K562 treated with DMSO at 1 percent for 12 hours (cell line): ENCODE measurements around the gene TROAP. TPM values are rescaled to one million over a fixed set of nuclear protein-coding genes. Genes with fewer than 3 reads are reported as not detected.

Experiments used
- total RNA-seq: library from RNA; unstranded; fragments of 300-600 nt; gene quantifications from 2 replicates; pipeline ENCODE4 v1.2.3, GENCODE V29; 2022; ENCODE audit not compliant: insufficient read depth

The TROAP gene, protein sequence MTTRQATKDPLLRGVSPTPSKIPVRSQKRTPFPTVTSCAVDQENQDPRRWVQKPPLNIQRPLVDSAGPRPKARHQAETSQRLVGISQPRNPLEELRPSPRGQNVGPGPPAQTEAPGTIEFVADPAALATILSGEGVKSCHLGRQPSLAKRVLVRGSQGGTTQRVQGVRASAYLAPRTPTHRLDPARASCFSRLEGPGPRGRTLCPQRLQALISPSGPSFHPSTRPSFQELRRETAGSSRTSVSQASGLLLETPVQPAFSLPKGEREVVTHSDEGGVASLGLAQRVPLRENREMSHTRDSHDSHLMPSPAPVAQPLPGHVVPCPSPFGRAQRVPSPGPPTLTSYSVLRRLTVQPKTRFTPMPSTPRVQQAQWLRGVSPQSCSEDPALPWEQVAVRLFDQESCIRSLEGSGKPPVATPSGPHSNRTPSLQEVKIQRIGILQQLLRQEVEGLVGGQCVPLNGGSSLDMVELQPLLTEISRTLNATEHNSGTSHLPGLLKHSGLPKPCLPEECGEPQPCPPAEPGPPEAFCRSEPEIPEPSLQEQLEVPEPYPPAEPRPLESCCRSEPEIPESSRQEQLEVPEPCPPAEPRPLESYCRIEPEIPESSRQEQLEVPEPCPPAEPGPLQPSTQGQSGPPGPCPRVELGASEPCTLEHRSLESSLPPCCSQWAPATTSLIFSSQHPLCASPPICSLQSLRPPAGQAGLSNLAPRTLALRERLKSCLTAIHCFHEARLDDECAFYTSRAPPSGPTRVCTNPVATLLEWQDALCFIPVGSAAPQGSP
- 38.7 and 76.7 TPM in 2 replicates for total RNA-seq

DNA sequence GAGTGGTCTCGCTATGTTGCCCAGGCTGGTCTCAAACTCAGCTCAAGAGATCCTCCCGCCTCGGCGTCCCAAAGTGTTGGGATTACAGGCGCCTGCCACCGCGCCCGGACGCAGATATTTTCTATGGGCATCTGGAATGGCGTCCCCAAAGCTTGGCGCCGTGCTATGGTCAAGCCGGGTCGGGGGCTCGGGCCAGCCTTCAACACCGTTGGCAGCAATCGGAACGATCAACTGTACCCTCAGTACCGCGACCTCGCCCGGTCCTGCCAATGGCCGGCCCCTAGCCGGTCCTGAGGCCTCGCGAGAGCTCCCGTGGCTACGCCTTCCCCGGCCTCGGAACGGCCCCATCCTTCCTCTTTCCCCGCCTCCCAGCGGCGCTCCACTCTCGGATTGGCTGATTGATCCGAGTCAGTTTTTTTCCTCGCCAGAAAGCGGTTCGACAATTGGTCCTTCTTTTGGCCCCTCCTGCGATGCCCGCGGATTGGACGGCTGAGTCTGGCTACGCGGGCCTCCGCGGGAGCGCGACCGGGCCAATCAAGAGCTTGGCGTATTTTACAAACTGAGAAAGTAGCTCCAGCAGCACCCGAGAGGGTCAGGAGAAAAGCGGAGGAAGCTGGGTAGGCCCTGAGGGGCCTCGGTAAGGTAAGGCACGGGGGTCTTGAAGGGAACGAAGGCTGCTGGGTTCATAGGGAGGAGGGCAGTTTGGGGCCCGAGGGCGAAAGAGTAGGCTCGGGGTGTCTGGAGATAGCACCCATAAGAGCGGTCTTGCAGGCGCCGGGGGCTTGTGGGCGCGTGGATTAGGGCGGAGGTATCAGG lies at the start of gene TROAP:
Gene TROAP (plus strand): TSS at position 548 of the 816 bp plus-strand sequence. CDS start 354 bp downstream, outside the sequence.

DNA sequence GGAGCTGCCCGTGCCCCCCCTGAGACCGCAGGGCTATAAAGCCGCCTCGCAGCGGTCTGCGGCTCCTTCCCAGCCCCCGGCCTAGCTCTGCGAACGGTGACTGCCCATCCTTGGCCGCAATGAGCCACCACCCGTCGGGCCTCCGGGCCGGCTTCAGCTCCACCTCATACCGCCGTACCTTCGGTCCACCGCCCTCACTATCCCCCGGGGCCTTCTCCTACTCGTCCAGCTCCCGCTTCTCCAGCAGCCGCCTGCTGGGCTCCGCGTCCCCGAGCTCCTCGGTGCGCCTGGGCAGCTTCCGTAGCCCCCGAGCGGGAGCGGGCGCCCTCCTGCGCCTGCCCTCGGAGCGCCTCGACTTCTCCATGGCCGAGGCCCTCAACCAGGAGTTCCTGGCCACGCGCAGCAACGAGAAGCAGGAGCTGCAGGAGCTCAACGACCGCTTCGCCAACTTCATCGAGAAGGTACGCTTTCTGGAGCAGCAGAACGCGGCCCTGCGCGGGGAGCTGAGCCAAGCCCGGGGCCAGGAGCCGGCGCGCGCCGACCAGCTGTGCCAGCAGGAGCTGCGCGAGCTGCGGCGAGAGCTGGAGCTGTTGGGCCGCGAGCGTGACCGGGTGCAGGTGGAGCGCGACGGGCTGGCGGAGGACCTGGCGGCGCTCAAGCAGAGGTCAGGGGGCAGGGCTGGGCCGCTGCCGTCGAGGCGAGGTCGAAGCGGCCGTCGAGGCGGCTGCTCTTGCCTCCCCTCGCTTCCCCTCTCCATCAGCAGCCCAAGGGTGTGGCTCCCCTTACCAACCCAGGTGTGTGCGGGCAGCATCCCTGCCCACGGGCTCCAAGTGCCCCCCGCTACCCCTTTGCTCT lies 27.7 kb upstream of the TROAP start, which contains the start of gene PRPH:
Gene PRPH (plus strand): TSS at position 66 of the 855 bp plus-strand sequence. CDS start 54 bp downstream, at position 120.

DNA sequence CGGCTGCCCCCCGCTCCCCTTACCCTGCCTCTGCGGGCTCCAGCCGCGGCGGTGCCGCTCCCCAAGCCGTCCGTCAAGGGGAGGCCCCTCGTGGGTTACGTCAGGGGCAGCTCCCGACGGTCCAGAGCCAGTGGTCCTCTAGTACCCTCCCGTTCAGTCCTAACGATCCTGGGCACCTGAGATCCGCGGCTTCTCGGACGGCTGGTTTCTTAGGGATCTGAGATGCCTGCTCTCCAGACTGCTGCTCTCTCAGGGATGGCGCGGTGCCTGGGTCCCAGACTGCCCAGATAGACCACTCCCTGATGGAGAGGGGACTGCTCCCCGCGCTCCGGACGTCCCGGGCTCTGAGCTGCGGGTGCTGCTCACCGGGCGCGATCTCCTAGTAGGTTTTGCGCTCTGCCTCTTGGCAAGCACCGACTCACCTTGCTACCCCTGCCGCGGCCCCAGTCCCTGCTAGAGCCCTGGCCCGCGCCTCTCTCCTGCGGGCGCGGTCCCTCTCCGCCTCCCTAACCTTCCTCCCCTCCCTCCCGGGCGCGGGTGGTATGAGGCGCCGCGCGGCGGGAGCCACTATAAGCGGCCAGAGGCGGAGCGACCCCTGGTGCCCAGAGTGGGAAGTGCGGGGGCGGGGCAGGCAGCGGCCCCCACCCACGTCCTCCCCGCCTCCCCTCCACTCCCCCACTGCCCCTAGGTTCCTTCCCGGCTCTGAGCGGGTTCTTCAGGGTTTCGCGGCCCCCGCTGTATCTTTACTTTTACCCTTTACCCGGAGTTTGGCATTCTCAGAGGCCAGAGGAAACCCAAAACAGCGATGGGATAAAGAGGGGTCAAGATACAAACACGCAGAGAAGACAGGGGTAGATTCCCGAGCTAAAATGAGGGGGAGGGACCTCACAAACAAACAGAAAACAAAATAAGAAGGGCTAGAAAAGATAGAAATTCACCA lies 13.9 kb downstream of the TROAP start, which contains the start of gene C1QL4:
Gene C1QL4 (minus strand): TSS at position 544 of the 940 bp plus-strand sequence. CDS start 711 bp downstream, outside the sequence.

DNA sequence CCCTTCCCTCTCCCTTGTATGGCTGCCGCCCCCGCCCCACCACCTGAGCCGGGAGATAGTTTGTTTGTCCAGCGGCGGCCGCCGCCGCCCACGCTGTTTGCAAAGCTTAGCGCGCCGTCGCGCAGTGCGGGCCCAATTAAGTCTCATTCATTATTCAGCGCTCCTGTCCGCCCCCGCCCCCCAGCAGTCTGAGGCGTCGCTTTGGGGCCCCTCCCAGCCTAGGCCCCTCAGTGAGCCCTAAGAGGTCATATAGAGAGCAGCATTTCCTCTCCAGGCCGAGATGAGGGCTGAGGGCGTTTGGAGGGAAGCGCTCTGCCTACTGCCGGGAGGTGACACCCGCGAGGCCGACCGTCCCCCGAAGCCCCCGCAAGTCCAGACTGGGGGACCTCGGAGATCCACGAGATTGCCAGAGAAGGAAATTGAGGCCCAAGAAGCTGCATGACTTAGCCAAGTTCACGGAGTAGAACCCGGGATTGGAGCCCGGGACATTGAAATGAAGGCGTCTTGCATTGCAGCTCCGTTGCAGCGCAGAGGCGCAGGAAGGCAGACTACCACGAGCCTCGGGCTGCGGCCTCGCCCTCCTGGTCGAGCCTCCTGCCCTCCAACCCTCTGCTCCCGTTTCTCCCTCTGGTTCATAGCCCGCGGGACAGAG lies 23.7 kb downstream of the TROAP start, which contains the start of gene DNAJC22:
Gene DNAJC22 (plus strand): TSS at position 230 of the 652 bp plus-strand sequence. CDS start 1,985 bp downstream, outside the sequence.

DNA sequence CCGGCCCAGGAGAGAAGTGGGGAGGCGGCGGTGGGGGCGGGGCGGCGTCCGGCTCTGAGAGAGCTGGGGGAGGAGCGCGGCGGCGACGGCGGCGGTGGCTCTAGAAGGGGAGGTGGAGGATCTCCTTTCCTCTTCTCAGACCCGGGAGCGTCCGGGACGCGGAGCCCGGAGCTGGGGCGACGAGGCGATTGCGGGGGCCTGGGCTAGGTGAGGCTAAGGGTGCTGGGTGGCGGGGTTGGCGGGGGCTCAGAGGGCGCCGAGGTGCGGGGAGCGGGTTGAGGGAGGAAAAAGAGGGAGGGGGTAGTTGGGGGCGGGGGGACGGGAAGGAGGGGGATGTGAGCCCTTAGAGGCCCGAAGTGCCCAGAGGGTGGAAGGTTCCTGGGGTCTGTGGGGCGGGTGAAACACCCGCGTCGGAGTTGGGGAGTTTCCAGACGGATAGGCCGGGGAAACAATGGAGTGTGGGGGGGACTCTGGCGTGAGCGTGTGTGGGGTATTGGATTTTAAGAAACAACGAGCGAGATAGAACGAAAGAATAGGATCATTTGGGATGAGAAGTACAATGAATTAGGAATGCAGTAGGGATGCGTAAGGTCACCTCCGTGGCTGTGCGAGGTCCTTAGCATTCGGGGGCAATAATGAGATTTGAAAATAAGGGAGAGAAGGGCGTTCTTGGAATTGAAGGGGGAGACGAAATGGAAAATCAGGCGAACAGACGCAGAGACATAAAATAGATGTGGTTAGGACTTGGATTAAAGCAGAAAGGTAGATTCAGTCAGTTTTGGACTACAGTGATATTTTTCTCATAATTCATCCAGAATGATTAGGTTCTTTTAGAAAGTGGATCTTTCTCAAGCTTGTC lies 44.6 kb downstream of the TROAP start, which contains the start of gene SPATS2:
Gene SPATS2 (plus strand): TSS at position 82 of the 859 bp plus-strand sequence. CDS start 93,551 bp downstream, outside the sequence.

Other genes starting within 250 kb of the TROAP start
- gene DHH, start 228.5 kb upstream of the TROAP start, total RNA-seq = 1.2 and 1.8 TPM in 2 replicates
- gene LMBR1L, start 212.4 kb upstream of the TROAP start, total RNA-seq = 31.8 and 42.0 TPM in 2 replicates
- gene TUBA1B, start 191.9 kb upstream of the TROAP start, total RNA-seq = 2,187 and 2,718 TPM in 2 replicates
- gene TUBA1A, start 134.2 kb upstream of the TROAP start, total RNA-seq = 37.1 and 40.4 TPM in 2 replicates
- gene TUBA1C, start 58.2 kb upstream of the TROAP start, total RNA-seq = 697 and 747 TPM in 2 replicates
- 1.1 and 3.9 TPM in 2 replicates for gene PRPH, start 28.1 kb upstream of the TROAP start, total RNA-seq
- 1.9 and 3.1 TPM in 2 replicates for gene C1QL4, start 13.9 kb downstream of the TROAP start, total RNA-seq
- gene DNAJC22, start 23.6 kb downstream of the TROAP start, total RNA-seq = 0.19 TPM in 1 of 2 replicates, not detected in the other
- 11.1 and 28.0 TPM in 2 replicates for gene SPATS2, start 44.2 kb downstream of the TROAP start, total RNA-seq
- not detected in 2 replicates for gene KCNH3, start 215.8 kb downstream of the TROAP start, total RNA-seq
- 59.4 and 61.2 TPM in 2 replicates for gene MCRS1, start 244.9 kb downstream of the TROAP start, total RNA-seq